Kidney tubule cell (primary cell): ENCODE results near the gene SMIM38.
A peak's percentile ranks its signal among the peaks of the same experiment; 100 is the strongest.

Experiments used
- DNase-seq: peaks from one replicate; pipeline ENCODE4 v3.0.0-alpha.2; 2018; ENCODE audit warnings: low spot score

Gene SMIM38

DNA sequence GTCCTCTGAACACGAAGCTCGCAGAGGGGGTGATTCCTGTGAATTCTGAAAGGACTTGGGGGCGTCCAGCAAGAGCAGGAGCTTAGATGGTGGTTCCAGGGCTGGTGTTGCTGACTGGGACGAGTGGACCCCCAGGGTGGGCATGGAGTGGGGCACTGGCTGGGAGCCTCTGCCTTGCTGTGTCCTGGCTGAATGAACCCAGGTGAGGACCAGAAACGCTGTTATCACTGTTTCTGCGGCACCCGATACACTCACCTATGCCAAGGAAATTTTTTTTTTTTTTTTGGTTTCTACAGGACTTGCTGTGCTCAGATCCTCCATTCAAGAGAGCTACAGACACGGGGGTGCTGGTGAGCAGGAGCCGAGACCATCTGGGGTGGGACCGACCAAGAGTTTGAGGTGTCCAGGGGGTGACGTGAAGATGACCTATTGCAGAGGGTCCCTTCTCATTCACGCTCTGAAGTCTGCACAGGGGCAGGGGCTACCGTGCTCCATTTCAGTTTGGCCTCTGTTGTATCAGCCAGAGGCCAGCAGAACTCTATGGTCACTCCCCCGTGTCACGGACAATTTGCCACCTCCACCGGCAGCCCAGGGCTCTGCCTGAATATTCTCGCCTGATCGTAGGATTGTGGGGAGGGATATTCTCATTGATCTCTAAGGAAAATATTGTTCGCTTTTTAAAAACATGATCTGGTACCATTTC, 3.6 kb downstream of the SMIM38 start:
- no peak for DNase-seq

GRCh38 chr11:69160296-69161116, 4.8 kb downstream of the SMIM38 start:
- no peak for DNase-seq

DNA sequence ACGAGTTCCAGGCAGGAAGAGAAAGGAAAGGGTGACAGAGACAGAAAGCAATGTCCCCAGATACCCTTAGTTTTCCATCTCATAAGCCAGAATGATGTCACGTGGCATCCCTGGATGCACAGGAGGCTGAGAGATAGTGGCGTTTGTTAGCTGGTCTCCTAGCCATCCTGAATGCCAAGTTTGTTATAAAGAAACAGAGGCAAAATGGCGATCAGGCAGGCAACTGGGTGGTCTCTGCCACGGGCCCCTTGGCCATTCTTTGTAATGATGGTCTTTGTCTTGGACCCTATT, 5.3 kb downstream of the SMIM38 start:
- DNase-seq: no peak

DNA sequence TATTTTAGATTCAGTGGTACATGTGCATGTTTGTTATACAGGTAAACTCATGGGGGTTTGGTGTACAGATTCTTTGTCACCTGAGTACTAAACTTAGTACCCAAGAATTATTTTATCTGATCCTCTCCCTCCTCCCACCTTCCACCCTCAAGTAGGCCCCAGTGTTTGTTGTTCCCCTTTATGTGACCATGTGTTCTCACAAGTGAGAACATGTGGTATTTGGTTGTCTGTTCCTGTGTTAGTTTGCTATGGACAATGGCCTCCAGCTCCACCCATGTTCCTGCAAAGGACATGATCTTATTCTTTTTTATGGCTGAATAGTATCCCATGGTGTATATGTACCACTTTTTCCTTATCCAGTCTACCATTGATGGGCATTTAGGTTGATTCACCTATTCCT, 6.8 kb downstream of the SMIM38 start:
- no peak for DNase-seq

GRCh38 chr11:69163842-69164241, 8.1 kb downstream of the SMIM38 start:
- no peak for DNase-seq

- DNase-seq: no peak
These were observed 9.1 kb downstream of the SMIM38 start for GRCh38 chr11:69164824-69165223.

GRCh38 chr11:69165775-69166174, 10.0 kb downstream of the SMIM38 start:
- DNase-seq: no peak

- peak; percentile 89 for DNase-seq
These were observed 10.7 kb downstream of the SMIM38 start for GRCh38 chr11:69166218-69167115.

DNA sequence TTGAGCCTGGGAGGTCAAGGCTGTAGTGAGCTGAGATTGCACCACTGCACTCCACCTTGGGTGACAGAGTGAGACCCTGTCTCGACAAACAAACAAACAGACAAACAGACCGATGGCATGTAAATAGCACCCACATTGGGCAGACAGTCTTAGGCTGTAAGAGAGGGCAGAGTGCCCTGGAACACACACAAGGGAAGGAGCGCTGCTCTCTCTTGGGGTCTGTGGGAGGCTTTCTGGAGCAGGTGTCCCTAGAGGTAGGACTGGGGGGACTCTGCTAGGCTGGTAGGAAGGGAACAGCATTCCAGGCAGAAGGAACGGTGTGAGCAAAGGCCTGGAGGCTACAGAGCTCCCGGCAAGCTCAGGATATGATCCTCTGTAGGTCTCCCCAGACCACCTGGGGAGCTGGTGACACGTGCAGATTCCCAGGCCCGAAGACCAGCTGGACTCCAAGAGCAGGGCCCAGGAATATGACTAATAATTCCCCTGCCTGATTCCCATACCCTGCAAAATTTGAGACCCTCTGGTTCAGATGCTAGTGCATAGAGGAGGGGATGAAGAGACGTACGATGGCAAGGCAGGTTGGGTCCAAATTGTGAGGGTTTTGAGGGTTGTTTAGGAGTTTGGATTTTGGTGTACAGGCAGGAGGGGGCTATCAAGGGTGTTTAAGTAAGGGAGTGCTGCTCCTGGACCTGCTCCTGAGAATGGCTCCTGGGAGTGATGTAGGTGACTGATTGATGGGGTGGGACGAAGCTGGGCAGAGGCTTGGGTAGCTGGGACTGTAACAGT, 11.6 kb downstream of the SMIM38 start:
- no peak for DNase-seq

DNA sequence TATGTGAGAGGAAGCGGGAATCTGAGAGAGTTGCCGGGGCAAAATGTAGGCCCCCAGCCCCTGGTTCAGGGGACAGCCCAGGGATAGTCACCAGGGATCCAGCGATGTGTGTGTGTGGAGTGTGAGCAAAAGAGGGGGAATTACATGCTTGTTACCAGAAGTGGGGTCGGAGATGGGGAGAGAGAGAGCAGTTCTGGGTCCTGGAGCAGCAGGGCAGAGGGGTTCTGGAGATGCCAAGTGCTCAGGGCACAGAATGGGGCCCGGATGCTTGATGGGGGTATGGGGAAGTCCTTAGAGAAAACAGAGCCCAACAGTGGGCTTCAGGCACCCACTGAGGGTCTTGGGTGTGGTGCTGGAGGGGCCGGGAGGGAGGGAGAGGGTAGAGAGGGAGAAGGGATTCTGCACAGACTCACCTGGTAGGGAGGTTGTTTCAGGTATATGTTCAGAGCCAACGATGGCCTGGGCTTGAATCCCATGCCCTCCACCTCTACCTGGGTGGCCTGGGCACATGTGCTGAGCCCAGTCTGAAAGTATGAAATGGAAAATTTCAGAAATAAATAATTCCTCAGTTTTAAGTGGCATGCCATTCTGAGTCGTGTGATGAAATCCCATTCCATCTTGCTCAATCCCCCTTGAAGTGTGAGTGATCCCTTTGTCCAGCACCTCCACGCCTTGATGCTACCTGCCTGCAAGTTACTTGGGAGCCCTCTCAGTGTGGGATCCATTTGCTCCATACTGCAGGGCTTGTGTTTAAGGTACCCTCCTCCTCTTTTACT, 12.4 kb downstream of the SMIM38 start:
- DNase-seq: no peak

- no peak for DNase-seq
These were observed 13.7 kb downstream of the SMIM38 start for GRCh38 chr11:69169479-69169878.

- peak; percentile 51 for DNase-seq
These were observed 15.0 kb downstream of the SMIM38 start for GRCh38 chr11:69170704-69171103.

DNA sequence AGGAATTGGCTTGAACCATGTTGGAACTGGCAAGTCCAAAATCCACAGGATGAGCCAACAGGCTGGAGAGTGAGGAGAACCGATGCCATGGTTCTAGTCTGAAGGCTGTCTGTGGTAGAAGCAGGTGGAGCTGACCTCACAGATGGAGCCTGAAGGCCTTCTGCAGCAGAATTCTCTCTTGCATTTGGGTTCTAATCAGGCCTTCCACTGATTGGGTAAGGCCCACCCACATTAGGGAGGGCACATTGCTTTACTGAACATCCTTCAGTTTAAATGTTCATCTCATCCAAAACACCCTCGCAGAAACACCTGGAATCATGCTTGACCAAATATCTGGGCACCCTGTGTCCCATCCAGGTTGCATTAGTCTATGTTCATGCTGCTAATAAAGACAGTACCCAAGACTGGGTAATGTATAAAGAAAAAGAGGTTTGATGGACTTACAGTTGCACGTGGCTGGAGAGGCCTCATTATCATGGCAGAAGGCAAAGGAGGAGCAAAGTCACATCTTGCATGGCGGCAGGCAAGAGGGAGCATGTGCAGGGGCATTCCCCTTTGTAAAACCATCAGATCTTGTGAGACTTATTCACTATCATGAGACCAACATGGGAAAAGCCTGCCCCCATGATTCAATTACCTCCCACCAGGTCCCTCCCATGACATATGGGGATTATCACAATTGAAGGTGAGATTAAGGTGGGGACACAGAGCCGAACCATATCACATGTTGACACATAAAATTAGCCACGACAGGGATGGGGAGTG, 15.9 kb downstream of the SMIM38 start:
- DNase-seq: no peak

DNA sequence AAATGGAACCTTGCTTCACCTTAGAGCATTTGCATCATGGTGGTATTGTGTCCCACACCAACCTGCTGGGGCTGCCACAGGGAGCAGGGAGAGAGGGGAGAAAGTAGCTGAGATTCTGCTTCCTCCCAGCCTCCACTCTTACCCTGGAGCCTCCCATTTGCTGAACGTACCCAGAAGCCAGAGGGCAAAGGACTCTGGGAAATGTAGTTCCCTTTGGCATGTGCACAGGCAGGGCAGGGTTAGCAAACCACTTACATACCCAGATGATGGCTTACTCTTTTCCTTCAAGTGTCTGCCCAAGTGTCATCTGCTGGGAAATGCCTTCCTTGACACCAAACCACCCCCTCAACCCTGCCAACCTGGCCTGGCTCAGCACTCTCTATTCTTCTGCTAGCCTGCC, 16.9 kb downstream of the SMIM38 start:
- DNase-seq: no peak

DNA sequence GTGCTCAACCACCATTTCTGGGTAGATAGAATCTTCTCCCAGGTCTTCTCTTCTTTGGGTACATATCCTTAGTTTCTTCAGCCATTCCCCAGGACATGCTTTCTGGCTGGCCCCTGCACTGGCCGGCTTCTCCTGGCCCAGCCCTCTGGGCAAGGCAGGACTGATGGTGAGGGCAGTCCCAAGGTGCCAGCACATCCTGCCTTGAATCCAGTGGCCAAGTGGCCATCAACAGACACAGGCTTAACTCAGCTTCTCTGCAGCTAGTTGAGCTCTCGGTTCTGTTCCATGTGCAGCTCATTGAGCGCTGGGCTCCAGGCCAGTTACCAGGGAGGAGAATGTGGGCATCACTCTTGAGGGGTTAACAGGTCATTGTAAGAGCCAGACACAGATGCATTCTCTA, 17.6 kb downstream of the SMIM38 start:
- no peak for DNase-seq

GRCh38 chr11:69173925-69174581, 18.3 kb downstream of the SMIM38 start:
- no peak for DNase-seq

- no peak for DNase-seq
These were observed 19.1 kb downstream of the SMIM38 start for GRCh38 chr11:69174841-69175240.

DNA sequence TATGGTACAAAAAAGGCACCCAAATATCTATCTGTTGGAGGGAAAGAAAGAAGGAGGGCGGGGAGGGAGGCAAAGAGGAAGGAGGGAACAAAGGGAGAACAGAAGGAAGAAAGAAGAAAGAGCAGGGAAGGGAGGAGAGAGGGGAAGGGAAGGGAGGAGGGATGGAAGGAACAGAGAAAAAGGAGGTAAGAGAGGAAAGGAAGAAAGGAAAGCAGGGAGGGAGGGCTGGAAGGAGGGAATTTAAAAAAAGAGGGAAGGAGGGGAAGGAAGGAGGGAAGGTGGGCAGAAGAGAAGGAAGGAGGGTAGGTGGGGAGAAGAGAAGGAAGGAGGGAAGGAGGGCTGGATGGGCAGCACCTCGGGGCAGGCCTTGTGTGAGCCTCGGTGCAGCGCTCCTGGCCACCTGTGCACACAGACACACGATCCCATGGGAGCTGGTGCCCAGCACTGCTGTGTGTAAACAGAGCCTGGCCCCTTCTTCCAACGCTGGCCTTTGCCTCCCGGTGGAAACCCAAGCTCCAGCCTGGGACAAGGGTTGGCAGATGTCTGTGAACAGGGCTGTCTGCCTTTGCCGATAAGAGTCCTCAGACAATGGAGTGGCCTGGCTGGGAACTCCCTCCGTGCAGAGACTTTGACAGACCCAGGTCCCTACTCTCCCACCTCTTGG, 23.2 kb downstream of the SMIM38 start:
- no peak for DNase-seq

- no peak for DNase-seq
These were observed 24.5 kb downstream of the SMIM38 start for GRCh38 chr11:69180226-69180625.
